MM.1S (cell line): ENCODE measurements around the gene PBX4.

ENCODE experiments used
- CTCF ChIP-seq: fragments of 300-600 bp; sonication (generic); IDR thresholded peaks from 2 replicates; pipeline ENCODE4 v1.5.1; 2016; ENCODE audit warnings: antibody characterized with exemption, low read length, mixed read lengths
- EZH2 ChIP-seq: fragments of 300-600 bp; sonication (generic); optimal IDR thresholded peaks from 2 replicates; pipeline ENCODE3; 2017; ENCODE audit warnings: low read depth, mild to moderate bottlenecking, antibody characterized with exemption, low read length, mixed read lengths

GRCh38 chr19:19531951-19532805 is 86.3 kb downstream of the PBX4 start:
- TF ChIP-seq EZH2 (no peak), CTCF (peak; percentile 98)
